ENCODE data around the gene PNPLA6. TPM values are rescaled to one million over a fixed set of nuclear protein-coding genes. Genes with fewer than 3 reads are reported as not detected.

Gene PNPLA6
- total and polyA plus RNA-seq, 2 of the 13 experiments (the other 11 are each of a cell fraction or from before 2014, with no cell fraction given), result 24.9 to 28.2 TPM

GRCh38 chr19:7562646-7563393 is 27.3 kb downstream of the PNPLA6 start (continued):
- TF ChIP-seq USF2 (IDR thresholded peaks at IDR 0.05; ENCODE audit: low read depth, low read length) (no peak), USF2 (CRISPR knock-in tag; IDR thresholded peaks at IDR 0.05; ENCODE audit: borderline replicate concordance) (no peak), ZNF543 (CRISPR knock-in tag; IDR thresholded peaks at IDR 0.05) (peak; percentile 95), KAT7 (CRISPR knock-in tag; IDR thresholded peaks at IDR 0.05; ENCODE audit: borderline replicate concordance) (no peak), FLYWCH1 (CRISPR knock-in tag; IDR thresholded peaks at IDR 0.05) (peak; percentile 90; the same call in 1 of the 2 replicates), ELF4 (CRISPR knock-in tag; IDR thresholded peaks at IDR 0.05; ENCODE audit: borderline replicate concordance) (0 out of 2 replicates have a peak, but pooled peaks have one; percentile 64), NCOA2 (CRISPR knock-in tag; IDR thresholded peaks at IDR 0.05) (peak; percentile 84), MYPOP (CRISPR knock-in tag; IDR thresholded peaks at IDR 0.05) (peak; percentile 76), ATF5 (CRISPR knock-in tag; IDR thresholded peaks at IDR 0.05; ENCODE audit: low read depth) (peak; percentile 97; the same call in 1 of the 2 replicates), POLR2AphosphoS2 (IDR thresholded peaks at IDR 0.05; ENCODE audit: low read depth, low read length) (no peak), ZC3H4 (CRISPR knock-in tag; IDR thresholded peaks at IDR 0.05; ENCODE audit: borderline replicate concordance) (peak; percentile 96; the same call in 1 of the 2 replicates), ZNF670 (CRISPR knock-in tag; IDR thresholded peaks at IDR 0.05; ENCODE audit: borderline replicate concordance) (peak; percentile 79; the same call in 1 of the 2 replicates), SAFB2 (CRISPR knock-in tag; IDR thresholded peaks at IDR 0.05; ENCODE audit: borderline replicate concordance, low read depth) (peak; percentile 87), JUNB (CRISPR knock-in tag; IDR thresholded peaks at IDR 0.05; ENCODE audit: borderline replicate concordance) (peak; percentile 84; the same call in 1 of the 2 replicates), ZNF713 (CRISPR knock-in tag; IDR thresholded peaks at IDR 0.05) (no peak), GTF3A (CRISPR knock-in tag; conservative IDR thresholded peaks at IDR 0.05) (no peak), FOXO1 (CRISPR knock-in tag; IDR thresholded peaks at IDR 0.05) (peak; percentile 91)
- TF ChIP-seq, protein P1, sequence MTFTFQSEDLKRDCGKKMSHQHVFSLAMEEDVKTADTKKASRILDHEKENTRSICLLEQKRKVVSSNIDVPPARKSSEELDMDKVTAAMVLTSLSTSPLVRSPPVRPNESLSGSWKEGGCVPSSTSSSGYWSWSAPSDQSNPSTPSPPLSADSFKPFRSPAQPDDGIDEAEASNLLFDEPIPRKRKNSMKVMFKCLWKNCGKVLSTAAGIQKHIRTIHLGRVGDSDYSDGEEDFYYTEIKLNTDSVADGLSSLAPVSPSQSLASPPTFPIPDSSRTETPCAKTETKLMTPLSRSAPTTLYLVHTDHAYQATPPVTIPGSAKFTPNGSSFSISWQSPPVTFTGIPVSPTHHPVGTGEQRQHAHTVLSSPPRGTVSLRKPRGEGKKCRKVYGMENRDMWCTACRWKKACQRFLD (CRISPR knock-in tag; IDR thresholded peaks at IDR 0.05; ENCODE audit: borderline replicate concordance), result peak; percentile 98
- TF ChIP-seq, protein P2, sequence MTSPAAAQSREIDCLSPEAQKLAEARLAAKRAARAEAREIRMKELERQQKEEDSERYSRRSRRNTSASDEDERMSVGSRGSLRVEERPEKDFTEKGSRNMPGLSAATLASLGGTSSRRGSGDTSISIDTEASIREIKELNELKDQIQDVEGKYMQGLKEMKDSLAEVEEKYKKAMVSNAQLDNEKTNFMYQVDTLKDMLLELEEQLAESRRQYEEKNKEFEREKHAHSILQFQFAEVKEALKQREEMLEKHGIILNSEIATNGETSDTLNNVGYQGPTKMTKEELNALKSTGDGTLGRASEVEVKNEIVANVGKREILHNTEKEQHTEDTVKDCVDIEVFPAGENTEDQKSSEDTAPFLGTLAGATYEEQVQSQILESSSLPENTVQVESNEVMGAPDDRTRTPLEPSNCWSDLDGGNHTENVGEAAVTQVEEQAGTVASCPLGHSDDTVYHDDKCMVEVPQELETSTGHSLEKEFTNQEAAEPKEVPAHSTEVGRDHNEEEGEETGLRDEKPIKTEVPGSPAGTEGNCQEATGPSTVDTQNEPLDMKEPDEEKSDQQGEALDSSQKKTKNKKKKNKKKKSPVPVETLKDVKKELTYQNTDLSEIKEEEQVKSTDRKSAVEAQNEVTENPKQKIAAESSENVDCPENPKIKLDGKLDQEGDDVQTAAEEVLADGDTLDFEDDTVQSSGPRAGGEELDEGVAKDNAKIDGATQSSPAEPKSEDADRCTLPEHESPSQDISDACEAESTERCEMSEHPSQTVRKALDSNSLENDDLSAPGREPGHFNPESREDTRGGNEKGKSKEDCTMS (CRISPR knock-in tag; conservative IDR thresholded peaks at IDR 0.05), result peak; percentile 99

Measured in HepG2 (cell line).